HUES64 (cell line): ENCODE data around the gene MED13L.
"Not testable (repeated sequence)": the region's sequence is repeated elsewhere in the genome, so short reads cannot be mapped to it uniquely, and the experiment has no call there.

Source experiments
- H3K27ac ChIP-seq: 2 replicates; pipeline ENCODE4 v1.7.0; 2013; ENCODE audit warnings: low read depth, low read length, inconsistent platforms
- H3K27me3 ChIP-seq: 2 replicates; pipeline ENCODE4 v1.6.1; 2013; ENCODE audit warnings: mild to moderate bottlenecking, low read length; ENCODE audit not compliant: insufficient read depth
- H3K36me3 ChIP-seq: 2 replicates; pipeline ENCODE4 v1.6.1; 2013; ENCODE audit warnings: mild to moderate bottlenecking, low read length; ENCODE audit not compliant: insufficient read depth
- H3K4me1 ChIP-seq: 2 replicates; pipeline ENCODE4 v1.6.1; 2013; ENCODE audit warnings: mild to moderate bottlenecking, low read length, moderate library complexity; ENCODE audit not compliant: insufficient read depth
- H3K4me3 ChIP-seq: 2 replicates; pipeline ENCODE4 v1.5.1; 2013; ENCODE audit warnings: mild to moderate bottlenecking, low read length, moderate library complexity
- H3K9ac ChIP-seq: 2 replicates; pipeline ENCODE4 v1.6.1; 2013; ENCODE audit warnings: mild to moderate bottlenecking, low read depth, low read length
- H3K9me3 ChIP-seq: 2 replicates; pipeline ENCODE4 v1.6.1; 2013; ENCODE audit warnings: low read depth, low read length; ENCODE audit not compliant: insufficient read depth
- WGBS: fragments of 150-250, 120-280 bp; methylation state at CpG from one replicate; pipeline ENCODE4 v1.1.7; 2013; ENCODE audit warnings: missing lambda C conversion rate; 5-methylcytosine and 5-hydroxymethylcytosine counted together

MED13L gene

GRCh38 chr12:116293687-116294453, 16.4 kb upstream of the MED13L start:
- Histone ChIP-seq H3K9ac (no peak overlapping the region), H3K27ac (no peak overlapping the region), H3K4me1 (peaks cover 13% of the 10 kb centered on the region), H3K27me3 (no peaks in the 10 kb centered on the region), H3K4me3 (no peak overlapping the region), H3K36me3 (no peaks in the 10 kb centered on the region), H3K9me3 (no peaks in the 10 kb centered on the region)
- 82% methylated on average over 4 of the region's 4 CpGs for WGBS

GRCh38 chr12:116291218-116291617, 13.7 kb upstream of the MED13L start:
- no peaks in the 10 kb centered on the region for H3K27me3 ChIP-seq
- 97% methylated on average over 2 of the region's 3 CpGs for WGBS

DNA sequence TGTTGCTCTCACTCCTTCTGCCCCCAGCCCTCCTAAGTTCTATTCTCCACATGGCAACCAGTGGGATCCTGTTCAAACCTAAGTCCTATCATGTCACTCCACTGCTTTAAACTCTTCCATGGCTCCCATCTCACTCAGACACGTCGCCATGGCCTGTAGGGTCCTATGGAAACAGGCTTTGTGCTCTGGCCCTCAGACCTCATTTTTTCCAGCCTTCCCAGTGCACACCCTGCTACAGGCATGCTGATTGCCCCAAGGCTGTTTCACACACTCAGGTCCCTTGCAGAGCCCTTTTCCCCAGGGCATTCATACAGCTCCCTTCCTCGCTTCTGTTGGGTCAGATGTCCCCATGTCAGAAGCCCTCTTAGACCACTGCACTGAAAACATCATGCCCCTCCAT, 11.2 kb upstream of the MED13L start:
- Histone ChIP-seq H3K4me1 (no peaks in the 10 kb centered on the region; the same call in 1 of the 2 replicates), H3K36me3 (no peaks in the 10 kb centered on the region), H3K4me3 (no peak overlapping the region), H3K27me3 (no peaks in the 10 kb centered on the region), H3K9ac (no peak overlapping the region), H3K9me3 (no peaks in the 10 kb centered on the region), H3K27ac (no peak overlapping the region)
- 90% methylated on average over 3 of the region's 3 CpGs for WGBS

More at GRCh38 chr12:116291218-116291617, 13.7 kb upstream of the MED13L start:
- Histone ChIP-seq H3K36me3 (no peaks in the 10 kb centered on the region), H3K27ac (no peak overlapping the region), H3K9me3 (no peaks in the 10 kb centered on the region), H3K4me3 (no peak overlapping the region), H3K9ac (no peak overlapping the region), H3K4me1 (peaks cover 13% of the 10 kb centered on the region)

GRCh38 chr12:116287842-116288301, 10.4 kb upstream of the MED13L start:
- no peaks in the 10 kb centered on the region for H3K36me3 ChIP-seq
- 97% methylated on average over 3 of the region's 3 CpGs for WGBS
- no peak overlapping the region for H3K9ac ChIP-seq
- H3K4me1 ChIP-seq: peaks cover 2% of the 10 kb centered on the region; the same call in 1 of the 2 replicates
- no peaks in the 10 kb centered on the region for H3K9me3 ChIP-seq
- H3K4me3 ChIP-seq: no peak overlapping the region
- H3K27me3 ChIP-seq: no peaks in the 10 kb centered on the region
- no peak overlapping the region for H3K27ac ChIP-seq

- 90% methylated on average over 5 of the region's 5 CpGs for WGBS
Measured at GRCh38 chr12:116284396-116284795, 6.9 kb upstream of the MED13L start.

GRCh38 chr12:116283881-116284280, 6.4 kb upstream of the MED13L start:
- WGBS: 91% methylated on average over 8 of the region's 8 CpGs
- H3K27ac ChIP-seq, H3K4me3 ChIP-seq, H3K9me3 ChIP-seq, H3K36me3 ChIP-seq, H3K27me3 ChIP-seq, H3K9ac ChIP-seq: not testable (repeated sequence)
- peaks cover 16% of the 10 kb centered on the region for H3K4me1 ChIP-seq

More at GRCh38 chr12:116284396-116284795, 6.9 kb upstream of the MED13L start:
- no peak overlapping the region for H3K27ac ChIP-seq
- H3K36me3 ChIP-seq: no peaks in the 10 kb centered on the region
- H3K4me1 ChIP-seq: peaks cover 16% of the 10 kb centered on the region
- H3K9ac ChIP-seq: no peak overlapping the region
- H3K4me3 ChIP-seq: no peak overlapping the region
- H3K9me3 ChIP-seq: no peaks in the 10 kb centered on the region
- H3K27me3 ChIP-seq: no peaks in the 10 kb centered on the region

- H3K9ac ChIP-seq: no peak overlapping the region
- WGBS: 80% methylated on average over 15 of the region's 15 CpGs
- no peak overlapping the region for H3K27ac ChIP-seq
- no peak overlapping the region for H3K4me3 ChIP-seq
- peaks cover 22% of the 10 kb centered on the region for H3K4me1 ChIP-seq
- H3K9me3 ChIP-seq: no peaks in the 10 kb centered on the region
- H3K27me3 ChIP-seq: no peaks in the 10 kb centered on the region
- no peaks in the 10 kb centered on the region for H3K36me3 ChIP-seq
Measured at GRCh38 chr12:116282371-116283286, 5.1 kb upstream of the MED13L start.

DNA sequence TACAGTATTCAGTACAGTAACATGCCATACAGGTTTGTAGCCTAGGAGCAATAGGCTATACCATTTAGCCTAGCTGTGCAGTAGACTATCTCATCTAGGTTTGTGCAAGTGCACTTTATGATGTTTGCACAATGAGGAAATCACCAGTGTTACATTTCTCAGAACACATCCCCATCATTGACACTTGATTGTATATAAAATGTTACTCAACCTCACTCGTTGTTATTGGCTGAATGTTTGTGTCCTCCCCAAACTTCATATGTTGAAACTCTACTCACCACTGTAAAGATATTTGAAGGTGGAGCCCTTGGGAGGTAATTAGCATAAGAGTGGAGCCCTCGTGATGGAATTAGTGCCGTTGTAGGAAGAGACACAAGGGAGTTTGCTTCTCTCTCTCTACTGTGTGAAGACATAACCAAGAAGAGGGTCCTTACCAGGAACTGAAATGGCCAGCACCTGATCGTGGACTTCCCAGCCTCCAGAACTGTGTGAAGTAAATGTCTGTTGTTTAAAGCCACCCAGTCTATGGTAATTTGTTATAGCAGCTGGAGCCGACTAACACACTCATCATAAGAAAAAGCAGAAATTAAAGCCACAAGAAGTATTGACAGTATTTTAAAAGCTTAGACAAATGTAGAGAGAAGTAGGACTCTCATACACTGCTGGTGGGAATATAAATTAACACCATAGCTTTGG, 3.2 kb upstream of the MED13L start:
- no peak overlapping the region for H3K9ac ChIP-seq
- peaks cover 22% of the 10 kb centered on the region for H3K4me1 ChIP-seq
- 43% methylated on average over 3 of the region's 5 CpGs for WGBS
- H3K4me3 ChIP-seq: no peak overlapping the region
- H3K36me3 ChIP-seq: no peaks in the 10 kb centered on the region
- H3K9me3 ChIP-seq: no peaks in the 10 kb centered on the region
- H3K27ac ChIP-seq: no peak overlapping the region
- no peaks in the 10 kb centered on the region for H3K27me3 ChIP-seq

GRCh38 chr12:116278667-116279066, 1.2 kb upstream of the MED13L start:
- Histone ChIP-seq H3K4me3 (peak overlapping the region; percentile 78), H3K27me3 (no peaks in the 10 kb centered on the region), H3K9me3 (no peaks in the 10 kb centered on the region), H3K36me3 (no peaks in the 10 kb centered on the region), H3K4me1 (peaks cover 38% of the 10 kb centered on the region), H3K9ac (no peak overlapping the region), H3K27ac (no peak overlapping the region)
- 67% methylated on average over 10 of the region's 10 CpGs for WGBS

- Histone ChIP-seq H3K9me3 (no peaks in the 10 kb centered on the region), H3K27ac (no peak overlapping the region), H3K27me3 (no peaks in the 10 kb centered on the region), H3K4me1 (peaks cover 41% of the 10 kb centered on the region), H3K36me3 (no peaks in the 10 kb centered on the region), H3K9ac (peak overlapping the region; percentile 87), H3K4me3 (peak overlapping the region; percentile 78)
- 58% methylated on average over 8 of the region's 8 CpGs for WGBS
Measured at GRCh38 chr12:116278279-116278626, 760 bp upstream of the MED13L start.
